ENCODE results near the gene SCN5A.
A peak's percentile ranks its signal among the peaks of the same experiment; 100 is the strongest.

The SCN5A gene

GRCh38 chr3:38669668-38670067 is 20.2 kb upstream of the SCN5A start:
- no peaks in the 10 kb centered on the region for H4K20me1 ChIP-seq (ENCODE audit: insufficient read depth, low read length)
- H3K36me3 ChIP-seq (replicated peaks; ENCODE audit: low read depth, low read length): no peaks in the 10 kb centered on the region
- H3K79me2 ChIP-seq (ENCODE audit: low read length): no peaks in the 10 kb centered on the region
- H2AFZ ChIP-seq (ENCODE audit: low read depth, low read length): no peak overlapping the region
- H3K27me3 ChIP-seq (ENCODE audit: low read depth, low read length): peaks cover 37% of the 10 kb centered on the region
- no peak overlapping the region for H3K4me2 ChIP-seq (ENCODE audit: low read length)
- no peak overlapping the region for H3K4me3 ChIP-seq (ENCODE audit: low read length)
- no peaks in the 10 kb centered on the region for H3K4me1 ChIP-seq (ENCODE audit: low read length)
- H3K9ac ChIP-seq (ENCODE audit: low read length): no peak overlapping the region
- H3K9me3 ChIP-seq (ENCODE audit: insufficient read depth, low read length): no peaks in the 10 kb centered on the region
- TF ChIP-seq EZH2phosphoT487 (IDR thresholded peaks at IDR 0.05; ENCODE audit: low read depth) (no peak), CTCF (IDR thresholded peaks at IDR 0.05; ENCODE audit: low read depth, low read length) (no peak)
- H3K27ac ChIP-seq (ENCODE audit: low read length): no peak overlapping the region

- Histone ChIP-seq H3K36me3 (replicated peaks; ENCODE audit: low read depth, low read length) (no peaks in the 10 kb centered on the region), H3K4me1 (ENCODE audit: low read length) (no peaks in the 10 kb centered on the region), H3K27me3 (ENCODE audit: low read depth, low read length) (peaks cover 27% of the 10 kb centered on the region), H3K4me2 (ENCODE audit: low read length) (no peak overlapping the region), H2AFZ (ENCODE audit: low read depth, low read length) (no peak overlapping the region), H3K4me3 (ENCODE audit: low read length) (no peak overlapping the region), H3K79me2 (ENCODE audit: low read length) (no peaks in the 10 kb centered on the region), H4K20me1 (ENCODE audit: insufficient read depth, low read length) (no peaks in the 10 kb centered on the region), H3K9ac (ENCODE audit: low read length) (no peak overlapping the region), H3K9me3 (ENCODE audit: insufficient read depth, low read length) (peaks cover 6% of the 10 kb centered on the region; the same call in 1 of the 2 replicates), H3K27ac (ENCODE audit: low read length) (no peak overlapping the region)
- TF ChIP-seq EZH2phosphoT487 (IDR thresholded peaks at IDR 0.05; ENCODE audit: low read depth): no peak
- TF ChIP-seq CTCF (IDR thresholded peaks at IDR 0.05; ENCODE audit: low read depth, low read length): peak; percentile 64
Measured at GRCh38 chr3:38662544-38662943, 13.1 kb upstream of the SCN5A start.

GRCh38 chr3:38658841-38659240 is 9.4 kb upstream of the SCN5A start:
- Histone ChIP-seq H3K27me3 (ENCODE audit: low read depth, low read length) (peaks cover 21% of the 10 kb centered on the region), H3K79me2 (ENCODE audit: low read length) (no peaks in the 10 kb centered on the region), H3K9me3 (ENCODE audit: insufficient read depth, low read length) (peaks cover 6% of the 10 kb centered on the region; the same call in 1 of the 2 replicates), H3K4me2 (ENCODE audit: low read length) (no peak overlapping the region), H3K36me3 (replicated peaks; ENCODE audit: low read depth, low read length) (no peaks in the 10 kb centered on the region), H3K4me1 (ENCODE audit: low read length) (no peaks in the 10 kb centered on the region), H2AFZ (ENCODE audit: low read depth, low read length) (no peak overlapping the region), H4K20me1 (ENCODE audit: insufficient read depth, low read length) (no peaks in the 10 kb centered on the region), H3K4me3 (ENCODE audit: low read length) (no peak overlapping the region), H3K9ac (ENCODE audit: low read length) (no peak overlapping the region), H3K27ac (ENCODE audit: low read length) (no peak overlapping the region)
- TF ChIP-seq CTCF (IDR thresholded peaks at IDR 0.05; ENCODE audit: low read depth, low read length) (no peak), EZH2phosphoT487 (IDR thresholded peaks at IDR 0.05; ENCODE audit: low read depth) (no peak)

- Histone ChIP-seq H3K9me3 (ENCODE audit: insufficient read depth, low read length) (peaks cover 6% of the 10 kb centered on the region; the same call in 1 of the 2 replicates), H2AFZ (ENCODE audit: low read depth, low read length) (no peak overlapping the region), H3K36me3 (replicated peaks; ENCODE audit: low read depth, low read length) (no peaks in the 10 kb centered on the region), H3K4me3 (ENCODE audit: low read length) (no peak overlapping the region), H3K27me3 (ENCODE audit: low read depth, low read length) (peaks cover 34% of the 10 kb centered on the region), H3K4me2 (ENCODE audit: low read length) (no peak overlapping the region), H3K9ac (ENCODE audit: low read length) (no peak overlapping the region), H3K79me2 (ENCODE audit: low read length) (no peaks in the 10 kb centered on the region), H3K27ac (ENCODE audit: low read length) (no peak overlapping the region), H4K20me1 (ENCODE audit: insufficient read depth, low read length) (no peaks in the 10 kb centered on the region), H3K4me1 (ENCODE audit: low read length) (no peaks in the 10 kb centered on the region)
- TF ChIP-seq EZH2phosphoT487 (IDR thresholded peaks at IDR 0.05; ENCODE audit: low read depth) (no peak), CTCF (IDR thresholded peaks at IDR 0.05; ENCODE audit: low read depth, low read length) (no peak)
Measured at GRCh38 chr3:38657369-38657768, 7.9 kb upstream of the SCN5A start.

Measured in OCI-LY3 (cell line).